ENCODE data around the gene CPNE1. TPM values are rescaled to one million over a fixed set of nuclear protein-coding genes. Genes with fewer than 3 reads are reported as not detected.

The CPNE1 gene
- polyA plus RNA-seq, 3 donors, result 153 to 210 (median 167) TPM

GRCh38 chr20:35588397-35588796, 76.3 kb downstream of the CPNE1 start:
- H3K27me3 Mint-ChIP-seq (ENCODE audit: low read depth in 3 of 3), result peaks cover 0 to 3% (median 2%) of the 10 kb centered on the region in 3 donors
- no peak overlapping the region for H3K4me3 Mint-ChIP-seq
- no peaks in the 10 kb centered on the region for H3K27me3 ChIP-seq (ENCODE audit: control insufficient read depth in 2 of 2, insufficient read depth in 2 of 2, low read length in 2 of 2)
- no peaks in the 10 kb centered on the region for H3K79me2 ChIP-seq (ENCODE audit: insufficient read depth, low read length)
- H2AFZ ChIP-seq (ENCODE audit: insufficient read depth, low read depth, low read length, poor library complexity, severe bottlenecking), result no peak overlapping the region
- DNase-seq, result no peak
- H3K36me3 ChIP-seq (replicated peaks in 1 of 2; ENCODE audit: control insufficient read depth in 1 of 2, insufficient read depth in 2 of 2, low read length in 2 of 2), result no peaks in the 10 kb centered on the region
- no peak for TF ChIP-seq CTCF (IDR thresholded peaks at IDR 0.05)
- H3K9me3 Mint-ChIP-seq, result no peaks in the 10 kb centered on the region
- H4K20me1 ChIP-seq (ENCODE audit: insufficient read depth, low read length), result no peaks in the 10 kb centered on the region
- no peaks in the 10 kb centered on the region for H3K4me1 ChIP-seq (ENCODE audit: control insufficient read depth in 1 of 2, insufficient read depth in 2 of 2, low read length in 2 of 2)
- intact Hi-C loops (cut with micrococcal nuclease), result no loop called here
- no peak overlapping the region for H3K27ac Mint-ChIP-seq
- H3K4me3 ChIP-seq (replicated peaks in 1 of 3; ENCODE audit: low read depth in 2 of 3, low read length in 3 of 3), result no peak overlapping the region
- WGBS (ENCODE audit: insufficient coverage), result 90% methylated on average over 14 of the region's 14 CpGs
- no peaks in the 10 kb centered on the region for H3K36me3 Mint-ChIP-seq
- H3K4me1 Mint-ChIP-seq, result peaks cover 15% of the 10 kb centered on the region
- no peak overlapping the region for H3K9ac ChIP-seq (ENCODE audit: insufficient read depth, low read length, poor library complexity, severe bottlenecking)
- no peak overlapping the region for H3K27ac ChIP-seq (ENCODE audit: low read depth in 1 of 2, low read length in 2 of 2)
- no peak overlapping the region for H3K4me2 ChIP-seq (replicated peaks; ENCODE audit: extremely low read depth, low read length, poor library complexity, severe bottlenecking)
- H3K9me3 ChIP-seq (replicated peaks in 1 of 2; ENCODE audit: control insufficient read depth in 1 of 2, insufficient read depth in 1 of 2, low read length in 2 of 2), result no peaks in the 10 kb centered on the region

DNA sequence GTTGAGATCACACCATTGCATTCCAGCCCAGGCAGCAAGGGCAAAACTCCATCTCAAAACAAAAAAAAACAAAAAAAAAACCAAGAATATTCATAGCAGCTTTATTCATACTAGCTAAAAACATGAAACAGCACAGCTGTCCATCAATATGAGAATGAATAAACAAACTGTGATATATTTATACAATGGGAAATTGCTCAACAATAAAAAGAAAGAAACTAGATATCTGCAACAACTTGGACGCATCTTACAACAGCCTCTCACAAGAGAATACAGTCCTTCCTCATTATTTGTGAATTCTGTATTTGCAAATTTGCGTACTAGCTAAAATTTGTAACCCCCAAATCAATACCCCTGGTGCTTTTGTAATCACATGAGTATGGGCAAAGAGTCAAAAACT, 77.3 kb downstream of the CPNE1 start:
- Histone ChIP-seq H4K20me1 (ENCODE audit: insufficient read depth, low read length) (no peaks in the 10 kb centered on the region), H3K9ac (ENCODE audit: insufficient read depth, low read length, poor library complexity, severe bottlenecking) (no peak overlapping the region), H3K9me3 (replicated peaks in 1 of 2; ENCODE audit: control insufficient read depth in 1 of 2, insufficient read depth in 1 of 2, low read length in 2 of 2) (no peaks in the 10 kb centered on the region), H3K4me1 (ENCODE audit: control insufficient read depth in 1 of 2, insufficient read depth in 2 of 2, low read length in 2 of 2) (no peaks in the 10 kb centered on the region), H3K4me2 (replicated peaks; ENCODE audit: extremely low read depth, low read length, poor library complexity, severe bottlenecking) (no peak overlapping the region), H2AFZ (ENCODE audit: insufficient read depth, low read depth, low read length, poor library complexity, severe bottlenecking) (peak overlapping the region; percentile 23), H3K27me3 (ENCODE audit: control insufficient read depth in 2 of 2, insufficient read depth in 2 of 2, low read length in 2 of 2) (no peaks in the 10 kb centered on the region), H3K4me3 (replicated peaks in 1 of 3; ENCODE audit: low read depth in 2 of 3, low read length in 3 of 3) (no peak overlapping the region), H3K27ac (ENCODE audit: low read depth in 1 of 2, low read length in 2 of 2) (no peak overlapping the region), H3K36me3 (replicated peaks in 1 of 2; ENCODE audit: control insufficient read depth in 1 of 2, insufficient read depth in 2 of 2, low read length in 2 of 2) (no peaks in the 10 kb centered on the region), H3K79me2 (ENCODE audit: insufficient read depth, low read length) (no peaks in the 10 kb centered on the region)
- WGBS (ENCODE audit: insufficient coverage), result no CpG with 5 or more reads among the region's 2 CpGs
- DNase-seq, result no peak
- peaks cover 0 to 2% (median 0%) of the 10 kb centered on the region in 7 donors for H3K9me3 Mint-ChIP-seq
- no peak overlapping the region for H3K4me3 Mint-ChIP-seq
- peaks cover 15% of the 10 kb centered on the region for H3K4me1 Mint-ChIP-seq
- H3K27me3 Mint-ChIP-seq (ENCODE audit: low read depth in 3 of 3), result peaks cover 0 to 3% (median 2%) of the 10 kb centered on the region in 3 donors
- no peaks in the 10 kb centered on the region for H3K36me3 Mint-ChIP-seq
- intact Hi-C loops (cut with micrococcal nuclease), result no loop called here
- TF ChIP-seq CTCF (IDR thresholded peaks at IDR 0.05), result no peak
- no peak overlapping the region for H3K27ac Mint-ChIP-seq
